Activated B cell treated with CpG ODN at 0.5 μM for 24 hours (primary cell): Measurements from ENCODE around the gene BCL7B. TPM values are rescaled to one million over a fixed set of nuclear protein-coding genes. Genes with fewer than 3 reads are reported as not detected.
"Not testable (repeated sequence)": the region's sequence is repeated elsewhere in the genome, so short reads cannot be mapped to it uniquely, and the experiment has no call there.

Source experiments
- ATAC-seq: fragments of 200-7000 bp; cut with Tn5 transposase; one replicate; pipeline ENCODE4 v1.10.0; 2021; ENCODE audit warnings: low read depth, mild to moderate bottlenecking, moderate library complexity
- CTCF ChIA-PET: fragments of 350-600 bp; sonication (Branson Sonifier 250); formaldehyde crosslinking; loops from one replicate; lab custom pipeline; 2021; ENCODE audit warnings: antibody characterized with exemption; lab: Charles Lee
- POLR2A ChIA-PET: fragments of 350-600 bp; sonication (Branson Sonifier 250); formaldehyde crosslinking; loops from one replicate; lab custom pipeline; 2021; ENCODE audit warnings: antibody characterized with exemption; lab: Charles Lee
- DNase-seq: peaks from one replicate; pipeline ENCODE4 v3.0.0; 2022
- H3K27ac Mint-ChIP-seq: one replicate; pipeline ENCODE4 v1.8.0; 2020; ENCODE audit warnings: mixed read lengths
- H3K27me3 Mint-ChIP-seq: one replicate; pipeline ENCODE4 v1.8.0; 2021; ENCODE audit warnings: mixed read lengths
- H3K36me3 Mint-ChIP-seq: one replicate; pipeline ENCODE4 v1.8.0; 2021; ENCODE audit warnings: low read depth, mixed read lengths
- H3K4me1 Mint-ChIP-seq: one replicate; pipeline ENCODE4 v1.8.0; 2021; ENCODE audit warnings: mixed read lengths
- H3K4me3 Mint-ChIP-seq: one replicate; pipeline ENCODE4 v1.8.0; 2020; ENCODE audit warnings: mild to moderate bottlenecking, mixed read lengths
- H3K9me3 Mint-ChIP-seq: one replicate; pipeline ENCODE4 v1.8.0; 2020; ENCODE audit warnings: mixed read lengths
- CTCF ChIP-seq: fragments of 200-600 bp; IDR thresholded peaks from one replicate; pipeline ENCODE4 v1.8.0; 2022; ENCODE audit warnings: antibody characterized with exemption, mild to moderate bottlenecking
- intact Hi-C: fragments of 100-400 bp; cut with micrococcal nuclease; formaldehyde crosslinking; loops from one replicate; pipeline ENCODE4 v1.15.1; 2024
- total RNA-seq: library from RNA; stranded (reverse); gene quantifications from 2 replicates; pipeline ENCODE4 v1.2.3, GENCODE V29; 2022

BCL7B gene
- total RNA-seq, 1 donor from 2014 or later, result 62.6 TPM

DNA sequence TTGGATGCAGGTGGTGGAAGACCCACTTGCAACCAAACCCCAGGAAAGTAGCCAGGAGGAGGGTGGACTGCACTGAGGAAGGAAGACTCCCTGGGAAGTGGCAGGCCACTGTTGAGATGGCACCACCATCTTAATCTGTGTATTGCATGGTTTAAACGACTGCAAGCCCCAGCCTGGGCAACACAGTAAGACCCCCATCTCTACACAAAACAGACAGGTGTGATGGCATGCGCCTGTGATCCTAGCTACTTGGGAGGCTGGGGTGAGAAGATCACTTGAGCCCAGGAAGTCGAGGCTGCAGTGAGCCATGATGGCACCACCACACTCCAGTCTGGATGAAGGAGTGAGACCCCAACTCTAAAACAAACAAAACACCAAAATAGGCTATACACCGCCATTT is 9.7 kb upstream of the BCL7B start:
- CTCF ChIA-PET, result no interaction called here

DNA sequence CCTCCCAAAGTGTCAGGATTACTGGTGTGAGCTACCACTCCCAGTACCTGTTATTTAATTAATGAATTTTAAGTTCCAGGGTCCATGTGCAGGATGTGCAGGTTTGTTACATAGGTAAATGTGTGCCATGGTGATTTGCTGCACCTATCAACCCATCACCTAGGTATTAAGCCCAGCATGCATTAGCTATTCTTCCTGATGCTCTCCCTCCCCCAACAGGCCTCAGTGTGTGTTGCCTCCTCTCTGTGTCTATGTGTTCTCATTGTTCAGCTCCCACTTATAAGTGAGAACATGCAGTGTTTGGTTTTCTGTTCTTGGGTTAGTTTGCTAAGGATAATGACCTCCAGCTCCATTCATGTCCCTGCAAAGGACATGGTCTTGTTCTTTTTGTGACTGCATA is 8.9 kb upstream of the BCL7B start:
- intact Hi-C loops, result loop anchor here (1.0 kb wide), 1 partner anchor 12 kb away; the partner anchor contains the start of gene TBL2
- Mint-ChIP-seq H3K36me3 (peaks cover 28% of the 10 kb centered on the region), H3K4me3 (peak overlapping the region; percentile 82), H3K4me1 (peaks cover 15% of the 10 kb centered on the region)
- CTCF ChIA-PET, DNase-seq, H3K27ac Mint-ChIP-seq, H3K9me3 Mint-ChIP-seq, ATAC-seq, H3K27me3 Mint-ChIP-seq: not testable (repeated sequence)
- POLR2A ChIA-PET, result interaction anchor here (0.6 to 1.8 kb wide), 4 partner anchors 9 to 1845 kb away, joined by 3 to 7 read pairs (median 5); partner anchors contain the start of genes BAZ1B, BCL7B and TBL2

More for the DNA sequence above, 9.7 kb upstream of the BCL7B start:
- Mint-ChIP-seq H3K9me3 (no peaks in the 10 kb centered on the region), H3K4me3 (no peak overlapping the region), H3K27me3 (no peaks in the 10 kb centered on the region), H3K4me1 (peaks cover 15% of the 10 kb centered on the region), H3K27ac (no peak overlapping the region), H3K36me3 (peaks cover 33% of the 10 kb centered on the region)
- no peak for TF ChIP-seq CTCF
- ATAC-seq (no peak), DNase-seq (no peak)
- intact Hi-C loops, result no loop called here
- POLR2A ChIA-PET, result interaction anchor here (0.5 to 1.8 kb wide), 3 partner anchors 8 to 45 kb away, joined by 3 to 6 read pairs (median 3); partner anchors contain the start of gene BAZ1B

DNA sequence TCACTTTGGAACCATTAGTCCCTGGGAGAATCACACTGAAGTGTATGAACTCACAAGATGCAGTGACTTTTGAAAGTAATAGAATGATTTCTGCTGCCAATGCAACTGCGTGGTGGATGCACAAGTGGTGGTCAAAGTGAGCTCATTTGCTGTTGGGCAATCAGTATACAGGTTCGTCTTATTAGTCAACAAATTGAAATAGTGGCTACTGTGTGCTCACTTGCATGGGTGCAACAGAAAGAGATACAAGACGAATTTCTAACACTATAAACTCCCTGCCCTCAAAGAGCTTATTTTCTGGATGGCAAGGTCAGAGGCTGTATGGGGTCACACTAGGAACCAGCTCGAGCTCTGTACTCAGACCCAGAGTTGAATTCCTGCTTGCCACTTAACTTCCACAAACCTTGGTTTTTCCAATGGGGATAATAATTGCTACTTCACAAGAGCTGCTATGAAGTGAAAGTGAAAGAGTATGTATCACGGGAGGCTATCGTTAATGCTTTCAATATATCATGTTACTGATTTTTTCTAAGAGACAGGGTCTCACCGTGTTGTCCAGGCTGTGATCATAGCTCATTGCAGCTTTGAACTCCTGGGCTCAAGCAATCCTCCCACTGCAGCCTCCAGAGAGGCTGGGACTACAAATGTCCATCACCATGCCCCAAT is 8.3 kb upstream of the BCL7B start:
- ATAC-seq (no peak), DNase-seq (no peak)
- intact Hi-C loops, result loop anchor here (1.0 kb wide), 1 partner anchor 12 kb away; the partner anchor contains the start of gene TBL2
- ChIA-PET CTCF (no interaction called here), POLR2A (interaction anchor here (0.6 to 1.8 kb wide), 4 partner anchors 9 to 1846 kb away, joined by 3 to 7 read pairs (median 5); partner anchors contain the start of genes BAZ1B, BCL7B and TBL2)
- Mint-ChIP-seq H3K4me3 (peak overlapping the region; percentile 82), H3K9me3 (no peaks in the 10 kb centered on the region), H3K27ac (no peak overlapping the region), H3K27me3 (no peaks in the 10 kb centered on the region), H3K4me1 (peaks cover 15% of the 10 kb centered on the region), H3K36me3 (peaks cover 22% of the 10 kb centered on the region)
- no peak for TF ChIP-seq CTCF

GRCh38 chr7:73560109-73560835 is 2.8 kb upstream of the BCL7B start:
- POLR2A ChIA-PET, result interaction anchor here (5.8 kb wide), 1 partner anchor 17 kb away, joined by 59 read pairs; the partner anchor contains the start of gene TBL2
- DNase-seq (no peak), ATAC-seq (no peak)
- H3K27ac Mint-ChIP-seq, result no peak overlapping the region
- intact Hi-C loops, result no loop called here
- CTCF ChIA-PET, result no interaction called here
- H3K36me3 Mint-ChIP-seq, result peaks cover 2% of the 10 kb centered on the region
- peak overlapping the region; percentile 15 for H3K4me3 Mint-ChIP-seq
- no peaks in the 10 kb centered on the region for H3K9me3 Mint-ChIP-seq
- TF ChIP-seq CTCF, result no peak
- no peaks in the 10 kb centered on the region for H3K27me3 Mint-ChIP-seq
- peaks cover 19% of the 10 kb centered on the region for H3K4me1 Mint-ChIP-seq

- Mint-ChIP-seq H3K4me1 (peaks cover 28% of the 10 kb centered on the region), H3K27me3 (no peaks in the 10 kb centered on the region), H3K36me3 (peaks cover 26% of the 10 kb centered on the region), H3K9me3 (no peaks in the 10 kb centered on the region), H3K27ac (peak overlapping the region; percentile 87), H3K4me3 (peak overlapping the region; percentile 90)
- CTCF ChIA-PET, result no interaction called here
- ATAC-seq (peak; percentile 90), DNase-seq (peak; percentile 87)
- TF ChIP-seq CTCF, result no peak
- intact Hi-C loops, result loop anchor here (1.0 to 2.0 kb wide), 6 partner anchors 12 to 728 kb away; partner anchors contain the start of genes ABHD11, BAZ1B, NSUN5 and TBL2
- POLR2A ChIA-PET, result interaction anchor here (0.6 to 5.8 kb wide), 9 partner anchors 9 to 544 kb away, joined by 3 to 59 read pairs (median 4); partner anchors contain the start of genes ABHD11, BAZ1B and TBL2
Observed at GRCh38 chr7:73557108-73557396, 438 bp downstream of the BCL7B start.
